ENCODE measurements around the gene SMIM31. TPM values are rescaled to one million over a fixed set of nuclear protein-coding genes. Genes with fewer than 3 reads are reported as not detected.

Gene SMIM31
- total RNA-seq, result not detected

DNA sequence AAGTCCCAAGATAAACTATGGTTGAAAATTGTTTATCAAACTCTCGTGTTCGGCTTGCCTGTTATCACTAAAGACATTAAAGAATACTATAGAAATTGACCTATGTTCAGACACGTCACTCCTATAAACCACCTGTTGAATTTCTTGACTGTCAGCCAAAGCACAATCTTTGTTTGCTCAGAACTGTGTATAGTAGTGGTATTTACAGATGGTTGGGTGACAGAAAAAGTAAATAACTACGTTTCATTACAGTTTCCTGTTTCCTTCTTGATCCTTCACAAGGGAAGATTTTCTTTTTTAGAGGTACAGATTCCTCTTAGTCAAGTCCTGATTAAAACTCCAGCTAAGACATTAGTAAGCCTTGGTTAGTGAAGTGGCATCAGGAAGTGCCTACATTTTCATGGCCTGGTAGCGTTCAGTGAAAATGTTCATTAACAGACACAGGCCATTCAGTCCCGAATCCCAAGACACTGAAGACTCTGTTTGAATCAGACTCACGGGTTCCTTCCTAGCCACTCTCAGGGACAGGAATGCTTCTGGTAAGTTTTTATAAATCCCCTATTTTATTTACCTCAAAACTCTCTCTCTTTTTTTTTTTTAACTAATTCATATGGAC, at the start of gene SMIM31:
SMIM31 (plus strand) TSS at position 259 of the 616 bp plus-strand sequence. CDS start 16,313 bp downstream, outside the sequence.
- intact Hi-C loops (cut with DNase I), result no loop called here
- ATAC-seq (no peak), DNase-seq (ENCODE audit: low spot score) (no peak)

DNA sequence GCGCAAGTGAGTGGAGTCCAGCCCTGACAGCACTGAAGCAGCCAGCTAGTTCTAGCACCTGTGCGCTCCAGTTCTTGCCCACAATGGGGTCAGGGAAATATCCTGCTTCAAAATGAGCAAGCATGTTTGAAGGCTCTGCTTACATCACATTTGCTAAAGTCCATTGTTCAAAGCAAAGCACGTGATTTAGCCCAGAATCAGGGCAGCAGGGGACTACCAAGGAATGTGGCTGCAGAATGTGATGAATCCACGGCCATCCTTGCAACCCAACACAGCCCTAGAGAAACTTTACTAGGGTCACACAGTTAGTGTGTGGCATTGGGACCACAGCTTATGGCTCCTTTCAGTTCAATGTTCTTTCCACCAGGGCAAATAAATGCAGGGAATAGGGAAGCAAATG, 47.3 kb upstream of the SMIM31 start:
- intact Hi-C loops (cut with DNase I), result no loop called here
- no peak for ATAC-seq

DNA sequence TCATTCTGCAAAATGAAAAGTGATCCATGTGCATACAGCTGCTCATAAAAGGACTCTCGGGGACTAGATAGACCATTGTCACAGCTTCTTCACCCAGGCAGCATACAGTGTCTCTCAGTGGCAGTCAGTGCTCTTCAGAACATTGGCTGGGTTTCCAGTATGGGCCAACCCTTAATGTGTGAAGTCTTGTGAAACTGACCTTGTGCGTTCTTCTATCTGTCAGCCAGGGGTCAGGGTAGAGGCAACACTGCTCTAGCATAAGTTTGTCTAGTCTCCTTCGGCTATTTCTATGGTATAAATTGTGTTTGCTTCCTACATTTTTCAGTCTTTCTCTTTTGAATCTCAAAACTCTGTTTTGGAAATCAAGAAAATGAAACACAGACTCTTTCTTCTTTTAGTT, 37.0 kb upstream of the SMIM31 start:
- intact Hi-C loops (cut with DNase I), result no loop called here
- DNase-seq (ENCODE audit: low spot score), result no peak
- ATAC-seq, result no peak

More for the DNA sequence above, 47.3 kb upstream of the SMIM31 start:
- no peak for DNase-seq (ENCODE audit: low spot score)

DNA sequence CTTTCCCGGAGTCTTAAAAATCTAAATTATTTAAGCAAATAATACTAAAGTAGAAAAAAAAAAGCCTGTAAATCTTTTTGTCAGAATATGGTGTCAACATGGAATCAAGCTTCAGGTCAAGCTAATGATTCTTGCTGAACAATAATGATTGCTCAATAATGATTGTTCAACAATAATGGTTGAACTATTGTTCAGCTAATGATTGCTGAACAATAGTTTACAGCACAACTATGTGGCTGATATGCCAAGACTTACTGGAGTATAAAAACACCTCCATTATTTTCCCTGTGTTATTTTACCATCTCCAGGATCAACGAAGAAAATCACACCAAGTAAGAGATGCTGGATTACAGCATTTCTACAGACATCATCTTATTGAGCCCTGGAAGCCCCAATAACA, 35.1 kb upstream of the SMIM31 start:
- no peak for DNase-seq (ENCODE audit: low spot score)
- intact Hi-C loops (cut with DNase I), result no loop called here
- ATAC-seq, result no peak

DNA sequence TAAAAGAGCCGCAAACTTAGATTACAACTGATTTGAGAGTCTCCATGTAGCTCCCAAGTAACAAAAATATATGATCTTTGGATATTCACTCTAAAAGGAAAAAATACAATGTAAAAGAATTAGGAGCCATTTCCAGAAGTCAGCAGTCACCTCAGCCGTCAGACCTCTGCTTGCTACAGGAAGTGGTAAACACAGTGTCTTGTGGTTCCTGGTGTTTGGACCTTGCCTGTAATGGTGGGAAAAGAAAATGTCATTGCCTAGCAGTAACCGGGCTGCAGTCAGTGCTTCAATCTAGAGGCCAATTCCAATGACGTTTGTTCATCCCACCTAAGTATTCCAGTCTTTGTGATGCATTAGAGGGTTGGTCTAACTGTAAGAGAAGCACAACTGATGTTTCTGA, 28.9 kb upstream of the SMIM31 start:
- no peak for DNase-seq (ENCODE audit: low spot score)
- ATAC-seq, result no peak
- intact Hi-C loops (cut with DNase I), result no loop called here

DNA sequence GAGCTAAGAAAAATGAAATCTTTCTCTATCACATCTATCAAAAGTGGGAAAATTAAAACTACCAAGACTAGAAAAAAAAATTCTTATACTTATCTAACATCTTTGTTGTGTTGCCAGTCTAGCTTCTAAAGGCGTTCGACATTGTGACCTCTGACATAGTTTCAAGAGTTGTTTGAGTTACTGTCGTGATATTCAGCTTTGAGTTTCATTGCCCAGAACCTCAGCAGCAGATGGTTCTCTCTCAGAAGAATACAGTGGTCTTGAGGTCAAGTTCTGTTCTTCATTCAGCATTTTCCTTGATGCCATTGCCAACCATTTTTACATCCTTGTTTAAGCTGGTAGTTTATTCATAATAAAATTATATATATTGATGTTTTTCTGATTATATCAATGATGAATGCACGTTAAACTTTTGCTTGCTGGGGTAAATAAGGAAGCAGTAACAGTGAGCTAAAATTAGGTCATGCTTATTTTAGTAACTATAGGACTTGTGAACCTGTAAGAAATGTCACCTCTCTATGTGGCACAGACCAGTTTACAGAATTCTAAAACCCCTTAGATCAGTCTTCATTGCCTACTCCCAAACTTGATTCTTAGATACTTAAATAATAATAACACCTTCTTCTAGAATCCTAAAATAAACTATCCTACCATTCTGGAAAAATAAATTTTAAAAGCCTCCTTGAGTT, 23.1 kb upstream of the SMIM31 start:
- intact Hi-C loops (cut with DNase I), result loop anchor here (10.0 kb wide), 1 partner anchor 1176 kb away; no protein-coding TSS in a partner anchor
- ATAC-seq, result no peak
- DNase-seq (ENCODE audit: low spot score), result no peak

DNA sequence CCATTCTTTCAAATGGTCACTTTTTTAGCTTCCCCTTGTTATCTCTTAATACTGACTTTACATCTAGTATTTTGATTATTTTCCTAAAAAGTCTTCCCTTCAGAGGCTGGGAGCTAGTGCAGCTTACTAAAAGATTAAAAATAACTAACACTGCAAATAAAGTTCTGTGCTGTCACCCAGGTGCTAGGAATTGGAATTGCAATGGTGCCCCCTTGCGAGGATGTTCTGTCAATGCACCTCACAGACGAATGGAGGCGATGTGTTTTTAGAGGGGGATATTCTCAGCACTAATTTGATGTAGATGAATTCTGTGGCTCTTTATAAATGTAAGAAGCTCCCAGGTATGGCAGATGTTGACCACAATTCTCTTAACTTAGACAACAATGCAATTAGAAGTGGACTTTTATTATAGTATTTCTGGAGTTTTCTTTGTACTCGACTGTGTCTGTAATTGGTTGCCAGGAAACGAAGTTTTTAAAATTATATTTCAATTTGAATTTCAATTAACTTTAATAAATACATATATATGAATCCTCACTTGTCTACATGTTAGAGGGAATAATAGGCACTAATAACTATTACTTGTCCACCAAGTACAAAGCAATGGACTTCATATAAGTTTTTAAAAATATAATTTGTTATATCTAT, 22.0 kb upstream of the SMIM31 start:
- ATAC-seq (no peak), DNase-seq (ENCODE audit: low spot score) (peak; percentile 60)
- intact Hi-C loops (cut with DNase I), result loop anchor here (10.0 kb wide), 1 partner anchor 1177 kb away; no protein-coding TSS in a partner anchor

DNA sequence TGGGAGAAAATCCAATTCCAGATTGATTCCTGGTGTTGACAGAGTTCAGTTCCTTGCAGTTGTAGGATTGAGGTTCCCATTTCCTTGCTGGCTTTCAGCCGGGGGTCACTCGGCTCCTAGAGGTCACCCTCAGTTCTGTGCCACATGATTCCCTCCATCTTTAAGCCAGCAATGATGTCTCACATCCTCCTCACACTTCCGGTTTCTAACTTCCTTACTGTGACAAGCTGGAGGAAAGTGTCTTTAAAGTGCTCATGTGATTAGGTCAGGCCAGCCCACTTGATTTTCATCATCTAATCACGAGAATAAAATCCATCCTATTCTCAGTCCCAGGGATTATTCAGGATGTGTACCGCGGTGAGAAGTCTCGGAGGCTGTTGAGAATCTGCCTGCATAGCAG, 19.4 kb upstream of the SMIM31 start:
- intact Hi-C loops (cut with DNase I), result loop anchor here (10.0 kb wide), 1 partner anchor 1180 kb away; no protein-coding TSS in a partner anchor
- no peak for DNase-seq (ENCODE audit: low spot score)
- no peak for ATAC-seq

DNA sequence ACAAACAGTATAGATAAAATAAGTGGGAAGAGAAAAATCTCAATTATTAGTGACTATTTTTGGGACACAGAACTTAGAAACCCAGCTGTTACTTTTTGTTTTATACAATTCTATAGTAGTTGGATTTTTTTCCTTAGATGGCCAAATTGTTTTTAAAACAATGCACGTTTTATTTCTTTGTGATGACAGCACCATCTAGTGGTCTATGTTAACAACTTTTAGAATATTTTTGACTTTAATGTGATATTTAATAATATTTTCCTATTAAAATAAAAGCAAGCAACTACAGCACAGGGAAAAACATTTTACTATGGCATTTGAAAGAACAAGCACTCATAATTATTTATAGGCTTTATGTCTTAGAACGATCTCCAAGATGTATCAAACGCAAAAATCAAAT, 5.6 kb upstream of the SMIM31 start:
- DNase-seq (ENCODE audit: low spot score) (no peak), ATAC-seq (no peak)
- intact Hi-C loops (cut with DNase I), result no loop called here

DNA sequence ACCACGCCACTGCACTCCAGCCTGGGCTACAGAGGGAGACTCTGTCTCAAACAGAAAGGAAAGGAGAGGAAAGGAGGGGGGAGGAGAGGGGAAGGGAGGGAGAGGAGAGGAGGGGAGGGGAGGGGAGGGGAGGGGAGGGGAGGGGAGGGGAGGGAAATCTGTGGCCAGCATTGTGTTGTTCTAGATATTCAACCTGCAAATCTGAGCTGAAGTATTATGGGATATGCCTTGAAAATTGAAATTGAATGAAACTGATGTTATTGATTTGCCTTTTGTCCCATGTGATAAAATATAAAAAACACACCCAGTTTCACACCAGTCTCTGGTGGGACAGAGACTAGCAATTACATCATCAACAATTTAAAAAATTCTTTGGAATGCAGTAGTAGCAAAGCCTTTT, 1.5 kb downstream of the SMIM31 start:
- intact Hi-C loops (cut with DNase I), result no loop called here
- no peak for ATAC-seq
- DNase-seq (ENCODE audit: low spot score), result no peak

DNA sequence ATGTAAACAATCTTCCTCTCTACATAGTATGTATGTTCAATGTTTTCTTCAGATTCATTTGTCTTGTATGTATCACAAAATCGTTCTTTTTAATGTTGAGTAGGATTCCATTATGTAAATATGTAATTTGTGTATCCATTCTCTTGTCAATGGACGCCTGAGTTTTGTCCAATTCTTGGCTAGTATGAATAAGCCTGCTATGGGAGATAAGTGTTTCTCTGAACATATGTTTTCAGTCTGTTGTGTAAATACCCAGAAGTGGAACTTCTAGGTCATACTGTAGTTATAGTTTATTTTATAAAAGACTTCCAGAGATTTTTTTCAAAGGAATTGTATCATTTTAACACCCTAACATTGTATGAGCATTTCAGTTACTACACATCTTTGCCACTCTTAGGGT, 2.8 kb downstream of the SMIM31 start:
- ATAC-seq, result no peak
- intact Hi-C loops (cut with DNase I), result no loop called here
- no peak for DNase-seq (ENCODE audit: low spot score)

DNA sequence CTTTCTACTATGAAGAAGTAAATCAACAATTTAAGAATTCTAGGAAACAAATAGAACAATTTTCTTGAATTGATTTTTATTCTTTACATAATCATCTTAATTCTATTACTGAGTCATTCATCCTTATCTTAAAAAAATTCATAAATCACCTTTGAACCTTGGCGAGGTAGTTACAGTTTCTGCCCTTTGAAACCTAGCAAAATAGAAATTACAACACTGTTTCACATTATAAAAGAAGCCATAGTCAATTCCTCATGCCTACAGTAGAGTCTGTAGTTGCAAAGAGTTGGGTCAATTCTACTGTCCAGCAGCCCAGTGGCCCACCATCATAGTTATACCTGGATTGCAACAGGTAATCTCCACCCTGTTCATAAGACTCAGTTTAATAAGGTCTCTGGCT, 7.3 kb downstream of the SMIM31 start:
- ATAC-seq (no peak), DNase-seq (ENCODE audit: low spot score) (no peak)
- intact Hi-C loops (cut with DNase I), result no loop called here

DNA sequence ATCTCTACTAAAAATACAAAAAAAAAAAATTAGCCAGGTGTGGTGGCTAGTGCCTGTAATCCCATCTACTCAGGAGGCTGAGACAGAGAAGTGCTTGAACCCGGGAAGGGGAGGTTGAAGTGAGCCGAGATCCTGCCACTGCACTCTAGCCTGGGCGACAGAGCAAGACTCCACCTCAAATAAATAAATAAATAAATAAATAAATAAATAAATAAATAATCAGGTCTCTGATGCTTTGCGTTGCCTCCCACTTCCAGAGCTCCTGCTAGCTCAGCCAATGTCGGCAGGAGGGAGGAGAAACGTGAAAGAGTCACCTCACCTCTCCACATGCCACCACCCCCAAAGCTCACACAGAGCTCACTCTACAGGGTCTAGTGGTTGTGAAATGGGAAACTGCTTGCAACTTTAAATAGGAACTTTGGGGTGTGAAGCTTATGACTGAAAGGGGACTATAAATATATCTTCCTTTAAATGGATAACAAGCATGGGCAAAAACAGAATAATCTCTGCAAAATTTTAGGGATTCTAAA, 7.9 kb downstream of the SMIM31 start:
- intact Hi-C loops (cut with DNase I), result no loop called here
- DNase-seq (ENCODE audit: low spot score) (no peak), ATAC-seq (no peak)

DNA sequence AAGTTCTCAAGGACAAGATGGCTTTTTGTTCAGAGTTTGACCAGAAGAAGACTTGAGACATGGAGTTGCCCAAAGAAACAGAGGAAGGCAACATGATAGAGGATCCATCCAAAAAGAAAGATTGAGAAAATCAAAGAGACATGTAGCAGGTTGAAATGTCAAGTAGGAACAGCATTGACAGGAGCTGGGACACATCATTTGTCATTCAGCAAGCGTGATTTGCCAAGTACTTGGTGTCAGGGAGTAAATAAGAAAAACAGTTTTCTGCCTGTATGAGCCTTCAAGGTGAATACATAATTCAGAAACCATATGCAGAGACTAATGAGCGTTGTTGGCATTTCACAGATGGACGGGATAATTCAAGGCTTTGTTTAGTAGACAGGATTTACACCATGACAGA, 11.2 kb downstream of the SMIM31 start:
- ATAC-seq, result no peak
- no peak for DNase-seq (ENCODE audit: low spot score)
- intact Hi-C loops (cut with DNase I), result no loop called here

DNA sequence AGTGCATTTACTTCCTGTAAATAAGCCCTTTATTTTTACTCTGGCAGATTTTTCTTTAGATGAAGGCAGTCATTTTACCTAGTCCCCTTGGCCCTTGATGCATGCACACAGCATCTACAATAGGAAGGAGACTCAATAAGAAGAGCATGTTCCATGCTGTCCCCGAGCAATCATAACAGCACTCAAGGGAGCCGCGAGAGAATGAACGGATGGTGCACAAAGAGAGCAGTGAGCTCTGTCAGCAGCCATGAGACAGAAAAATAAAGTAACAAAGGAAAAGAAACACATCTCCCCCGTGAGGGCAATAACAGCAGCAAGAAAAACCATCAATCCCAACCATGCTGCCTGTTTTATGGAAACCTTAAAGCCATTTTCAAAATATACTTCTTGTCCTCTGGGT, 11.9 kb downstream of the SMIM31 start:
- ATAC-seq (no peak), DNase-seq (ENCODE audit: low spot score) (no peak)
- intact Hi-C loops (cut with DNase I), result no loop called here

DNA sequence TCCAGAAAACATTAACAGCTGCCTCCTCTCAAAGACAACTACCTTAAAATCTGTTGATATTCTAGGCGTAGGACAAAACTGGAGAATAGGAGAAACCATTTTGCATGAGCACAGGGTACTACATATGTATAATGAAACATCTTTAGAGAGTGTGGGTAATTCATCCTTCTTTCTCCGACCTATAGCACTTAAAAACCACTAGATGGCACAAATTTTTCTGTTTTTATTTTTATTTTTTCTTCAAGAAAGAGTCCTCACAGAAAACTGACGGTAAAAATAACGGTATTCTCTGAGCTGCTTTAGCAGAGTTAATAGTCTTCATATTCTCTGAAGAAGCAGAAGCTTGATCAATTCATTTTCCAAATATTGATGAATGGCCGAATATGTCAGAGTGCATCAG, 14.6 kb downstream of the SMIM31 start:
- intact Hi-C loops (cut with DNase I), result no loop called here
- no peak for ATAC-seq
- DNase-seq (ENCODE audit: low spot score), result no peak

DNA sequence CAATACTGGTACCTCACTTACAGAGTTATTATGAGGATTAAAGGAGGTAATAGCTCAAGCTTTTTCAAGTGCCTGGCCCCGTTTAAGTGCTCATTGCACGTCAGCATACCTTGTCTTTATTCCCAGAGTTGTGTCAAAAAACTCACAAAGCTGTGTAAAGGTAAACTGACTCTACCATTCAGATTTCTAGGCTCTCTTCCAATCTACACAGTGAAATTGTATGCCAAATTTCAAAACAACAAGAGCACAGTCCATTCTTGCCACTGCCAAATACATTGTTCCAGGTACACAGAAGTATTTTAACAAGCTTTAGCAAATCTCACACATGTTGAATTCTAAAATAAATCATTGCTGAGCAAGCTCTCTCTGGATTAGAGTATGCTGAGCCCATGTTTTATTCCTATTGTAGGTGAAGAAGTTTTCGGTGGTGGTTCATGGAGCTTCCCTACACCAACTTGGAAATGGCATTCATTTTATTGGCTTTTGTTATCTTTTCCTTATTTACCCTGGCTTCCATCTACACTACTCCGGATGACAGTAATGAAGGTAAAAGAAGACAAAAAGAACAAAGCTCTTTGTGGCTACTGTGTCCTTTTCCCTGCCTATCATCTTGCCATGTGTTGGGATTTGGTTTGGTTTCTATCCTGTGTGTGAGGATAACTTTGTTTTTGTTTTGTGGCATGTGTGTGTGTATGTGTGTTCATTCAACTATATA, 16.2 kb downstream of the SMIM31 start:
- no peak for DNase-seq (ENCODE audit: low spot score)
- intact Hi-C loops (cut with DNase I), result no loop called here
- ATAC-seq, result no peak

DNA sequence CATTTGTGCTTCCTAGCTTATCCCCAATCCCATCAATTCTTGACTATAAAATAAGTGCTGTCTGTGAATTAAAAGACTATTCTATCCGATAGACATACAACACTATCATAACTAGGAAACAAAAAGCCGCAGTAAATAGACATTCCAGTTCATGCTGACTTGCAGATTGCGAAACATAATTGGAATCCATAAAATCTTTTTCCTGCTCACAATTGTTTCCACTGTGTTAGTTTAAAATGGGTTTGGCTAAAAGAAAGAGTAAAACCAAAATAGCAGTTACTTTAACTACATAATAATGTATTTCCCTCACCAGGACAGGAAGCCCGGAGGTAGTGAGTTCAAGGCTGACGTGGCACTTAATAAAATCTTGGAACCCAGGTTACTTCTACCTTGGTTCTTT, 17.2 kb downstream of the SMIM31 start:
- no peak for DNase-seq (ENCODE audit: low spot score)
- intact Hi-C loops (cut with DNase I), result no loop called here
- no peak for ATAC-seq

DNA sequence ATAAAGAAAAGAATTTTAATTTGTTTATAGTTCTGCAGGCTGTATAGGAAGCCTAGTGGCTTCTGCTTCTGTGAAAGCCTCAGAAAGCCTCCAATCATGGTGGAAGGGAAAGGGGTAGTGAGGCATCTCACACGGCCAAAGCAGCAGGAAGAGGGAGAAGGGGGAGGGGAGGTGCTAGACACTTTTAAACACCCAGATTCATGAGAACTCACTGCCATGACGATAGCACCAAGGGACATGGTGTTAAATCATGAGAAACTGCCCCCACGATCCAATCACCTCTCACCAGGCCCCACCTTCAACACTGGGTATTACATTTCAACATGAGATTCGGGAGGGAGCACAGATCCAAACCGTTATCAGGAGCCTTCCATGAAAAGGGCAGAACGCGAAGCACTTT, 18.1 kb downstream of the SMIM31 start:
- DNase-seq (ENCODE audit: low spot score) (no peak), ATAC-seq (no peak)
- intact Hi-C loops (cut with DNase I), result no loop called here

DNA sequence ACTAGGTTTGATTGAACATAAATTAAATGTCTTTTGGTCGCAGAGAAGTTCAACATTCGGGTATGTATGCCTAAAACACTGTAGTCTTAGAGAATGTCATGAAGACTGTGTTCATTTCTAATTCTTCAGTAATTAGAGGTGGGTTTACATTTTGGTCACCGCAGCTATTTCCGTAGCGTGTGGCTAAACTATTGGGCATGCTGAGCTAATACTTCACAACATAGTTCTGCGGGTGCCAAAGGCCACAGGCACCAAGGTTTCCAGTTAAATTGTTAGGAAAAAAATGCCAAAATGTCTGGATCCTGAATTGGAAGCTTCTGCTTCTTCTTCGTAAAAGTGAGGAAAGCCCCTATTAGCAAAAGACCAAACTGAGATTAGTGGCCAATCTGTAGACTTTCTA, 25.1 kb downstream of the SMIM31 start:
- DNase-seq (ENCODE audit: low spot score), result no peak
- intact Hi-C loops (cut with DNase I), result no loop called here
- ATAC-seq, result no peak
